Measurements from ENCODE around the gene MVB12B.

Gene MVB12B

GRCh38 chr9:126437701-126438100, 111.1 kb downstream of the MVB12B start:
- no peak overlapping the region for H3K4me3 Mint-ChIP-seq
- no peak overlapping the region for H3K27ac Mint-ChIP-seq
- no peak for ATAC-seq
- H3K4me1 Mint-ChIP-seq: no peaks in the 10 kb centered on the region
- no peaks in the 10 kb centered on the region for H3K9me3 Mint-ChIP-seq
- no peaks in the 10 kb centered on the region for H3K27me3 Mint-ChIP-seq
- no peaks in the 10 kb centered on the region for H3K36me3 Mint-ChIP-seq

DNA sequence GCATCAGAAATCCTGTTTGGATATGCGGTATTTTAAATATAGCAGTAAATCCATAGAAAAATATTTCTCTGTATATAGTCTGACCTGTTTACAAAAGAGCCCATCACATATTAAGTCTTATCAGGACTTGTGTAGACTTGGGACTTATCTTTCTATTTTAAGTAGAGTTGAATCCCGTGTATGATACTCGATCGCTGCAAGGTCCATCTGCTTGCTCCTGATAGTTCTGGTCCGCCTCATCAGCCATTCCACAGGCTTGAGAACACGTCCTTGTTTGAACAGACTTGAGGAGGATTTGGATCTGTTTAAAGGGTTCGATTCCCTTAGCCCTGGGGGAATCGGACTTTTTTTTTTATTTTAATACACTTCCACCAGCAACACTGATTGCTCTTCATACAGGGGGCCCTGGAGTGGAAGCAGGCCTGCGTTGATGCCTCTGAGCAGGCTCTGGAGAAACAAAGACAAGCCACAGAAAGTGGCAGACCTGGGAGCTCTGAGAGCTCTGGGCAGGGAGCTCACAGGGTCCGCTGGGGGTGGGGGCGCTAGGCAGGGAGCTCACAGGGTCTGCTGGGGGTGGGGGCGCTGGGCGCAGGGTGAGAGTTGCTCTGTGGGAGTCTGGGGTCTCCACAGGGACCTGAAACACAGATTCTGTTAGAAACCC, 112.2 kb downstream of the MVB12B start:
- no peak overlapping the region for H3K4me3 Mint-ChIP-seq
- ATAC-seq: no peak
- no peak overlapping the region for H3K27ac Mint-ChIP-seq
- H3K9me3 Mint-ChIP-seq: no peaks in the 10 kb centered on the region
- no peaks in the 10 kb centered on the region for H3K4me1 Mint-ChIP-seq
- H3K36me3 Mint-ChIP-seq: no peaks in the 10 kb centered on the region
- H3K27me3 Mint-ChIP-seq: no peaks in the 10 kb centered on the region

GRCh38 chr9:126439402-126439765, 112.8 kb downstream of the MVB12B start:
- Mint-ChIP-seq H3K4me3 (no peak overlapping the region), H3K4me1 (no peaks in the 10 kb centered on the region), H3K36me3 (no peaks in the 10 kb centered on the region), H3K27me3 (no peaks in the 10 kb centered on the region), H3K9me3 (no peaks in the 10 kb centered on the region), H3K27ac (no peak overlapping the region)
- no peak for ATAC-seq

- no peak overlapping the region for H3K4me3 Mint-ChIP-seq
- no peaks in the 10 kb centered on the region for H3K4me1 Mint-ChIP-seq
- no peaks in the 10 kb centered on the region for H3K36me3 Mint-ChIP-seq
- H3K27ac Mint-ChIP-seq: no peak overlapping the region
- H3K9me3 Mint-ChIP-seq: no peaks in the 10 kb centered on the region
- ATAC-seq: no peak
- H3K27me3 Mint-ChIP-seq: no peaks in the 10 kb centered on the region
Observed at GRCh38 chr9:126439883-126440653, 113.4 kb downstream of the MVB12B start.

DNA sequence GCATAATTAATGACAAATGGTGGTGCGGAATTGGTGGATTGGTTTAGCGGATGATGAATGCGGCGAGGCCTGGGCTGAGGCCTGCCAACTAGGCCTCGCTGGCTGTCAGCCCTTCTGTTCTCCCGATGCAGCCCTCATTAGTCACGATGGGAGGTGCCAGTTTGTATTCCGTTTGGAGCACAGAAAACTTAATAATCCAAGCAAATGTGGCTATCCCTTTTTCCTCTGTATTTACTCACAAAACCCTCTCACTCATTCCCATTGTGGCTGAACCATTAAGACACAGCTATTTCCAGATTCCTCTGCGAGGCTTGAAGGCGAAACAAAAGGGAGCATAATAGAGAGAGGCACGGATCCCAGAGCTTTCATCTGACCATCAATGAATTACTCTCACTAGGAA, 114.3 kb downstream of the MVB12B start:
- Mint-ChIP-seq H3K9me3 (no peaks in the 10 kb centered on the region), H3K4me3 (no peak overlapping the region), H3K27ac (no peak overlapping the region), H3K4me1 (no peaks in the 10 kb centered on the region), H3K36me3 (no peaks in the 10 kb centered on the region), H3K27me3 (no peaks in the 10 kb centered on the region)
- ATAC-seq: no peak

DNA sequence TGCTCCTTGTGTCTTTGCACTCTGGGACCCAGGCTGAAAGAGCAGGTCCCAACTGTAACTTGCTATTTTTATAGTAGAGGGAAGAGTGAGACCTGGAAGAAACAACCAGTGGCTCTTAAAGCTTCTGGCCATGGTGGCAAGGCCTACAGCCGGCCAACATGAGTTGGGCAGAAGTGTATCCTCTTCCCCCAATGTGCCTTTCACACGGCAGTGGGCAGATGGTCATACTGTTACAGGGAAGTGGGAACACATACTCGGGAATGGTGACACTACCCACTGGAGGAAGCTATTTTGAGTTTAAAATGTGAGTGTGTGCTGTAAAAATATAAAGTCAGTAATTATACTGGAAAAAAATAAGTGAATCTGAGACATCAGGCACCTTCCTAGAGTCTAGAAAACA, 116.0 kb downstream of the MVB12B start:
- H3K4me3 Mint-ChIP-seq: no peak overlapping the region
- no peaks in the 10 kb centered on the region for H3K4me1 Mint-ChIP-seq
- H3K27me3 Mint-ChIP-seq: no peaks in the 10 kb centered on the region
- no peak for ATAC-seq
- H3K36me3 Mint-ChIP-seq: no peaks in the 10 kb centered on the region
- H3K9me3 Mint-ChIP-seq: no peaks in the 10 kb centered on the region
- no peak overlapping the region for H3K27ac Mint-ChIP-seq

GRCh38 chr9:126443144-126443543, 116.5 kb downstream of the MVB12B start:
- no peak overlapping the region for H3K4me3 Mint-ChIP-seq
- no peaks in the 10 kb centered on the region for H3K27me3 Mint-ChIP-seq
- H3K4me1 Mint-ChIP-seq: no peaks in the 10 kb centered on the region
- H3K9me3 Mint-ChIP-seq: no peaks in the 10 kb centered on the region
- ATAC-seq: no peak
- H3K27ac Mint-ChIP-seq: no peak overlapping the region
- H3K36me3 Mint-ChIP-seq: no peaks in the 10 kb centered on the region

DNA sequence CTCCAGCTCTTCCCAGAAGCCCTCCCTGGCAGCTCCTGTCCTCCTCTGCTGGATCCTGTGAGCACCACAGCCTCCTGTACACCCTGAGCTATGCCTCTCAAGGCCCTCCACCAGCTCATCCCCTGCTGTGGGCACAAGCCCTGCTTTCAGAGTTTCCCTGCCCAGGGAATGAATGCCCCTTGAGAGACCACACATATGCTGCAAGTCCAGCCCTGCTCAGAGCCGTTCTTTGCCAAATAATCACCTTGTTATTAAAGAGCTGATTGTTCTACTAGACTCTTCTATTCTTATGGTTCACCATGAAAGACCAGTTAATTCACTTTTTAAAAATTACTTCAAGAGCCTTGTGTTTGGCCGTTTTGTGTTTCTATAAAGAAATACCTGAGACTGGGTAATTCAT, 121.5 kb downstream of the MVB12B start:
- no peak for ATAC-seq
- no peaks in the 10 kb centered on the region for H3K27me3 Mint-ChIP-seq
- H3K4me3 Mint-ChIP-seq: no peak overlapping the region
- peak overlapping the region; percentile 23 for H3K27ac Mint-ChIP-seq
- no peaks in the 10 kb centered on the region for H3K36me3 Mint-ChIP-seq
- no peaks in the 10 kb centered on the region for H3K4me1 Mint-ChIP-seq
- no peaks in the 10 kb centered on the region for H3K9me3 Mint-ChIP-seq

- Mint-ChIP-seq H3K4me3 (no peak overlapping the region), H3K27me3 (no peaks in the 10 kb centered on the region), H3K27ac (peak overlapping the region; percentile 23), H3K4me1 (no peaks in the 10 kb centered on the region), H3K36me3 (no peaks in the 10 kb centered on the region), H3K9me3 (no peaks in the 10 kb centered on the region)
- no peak for ATAC-seq
Observed at GRCh38 chr9:126448865-126449577, 122.4 kb downstream of the MVB12B start.

DNA sequence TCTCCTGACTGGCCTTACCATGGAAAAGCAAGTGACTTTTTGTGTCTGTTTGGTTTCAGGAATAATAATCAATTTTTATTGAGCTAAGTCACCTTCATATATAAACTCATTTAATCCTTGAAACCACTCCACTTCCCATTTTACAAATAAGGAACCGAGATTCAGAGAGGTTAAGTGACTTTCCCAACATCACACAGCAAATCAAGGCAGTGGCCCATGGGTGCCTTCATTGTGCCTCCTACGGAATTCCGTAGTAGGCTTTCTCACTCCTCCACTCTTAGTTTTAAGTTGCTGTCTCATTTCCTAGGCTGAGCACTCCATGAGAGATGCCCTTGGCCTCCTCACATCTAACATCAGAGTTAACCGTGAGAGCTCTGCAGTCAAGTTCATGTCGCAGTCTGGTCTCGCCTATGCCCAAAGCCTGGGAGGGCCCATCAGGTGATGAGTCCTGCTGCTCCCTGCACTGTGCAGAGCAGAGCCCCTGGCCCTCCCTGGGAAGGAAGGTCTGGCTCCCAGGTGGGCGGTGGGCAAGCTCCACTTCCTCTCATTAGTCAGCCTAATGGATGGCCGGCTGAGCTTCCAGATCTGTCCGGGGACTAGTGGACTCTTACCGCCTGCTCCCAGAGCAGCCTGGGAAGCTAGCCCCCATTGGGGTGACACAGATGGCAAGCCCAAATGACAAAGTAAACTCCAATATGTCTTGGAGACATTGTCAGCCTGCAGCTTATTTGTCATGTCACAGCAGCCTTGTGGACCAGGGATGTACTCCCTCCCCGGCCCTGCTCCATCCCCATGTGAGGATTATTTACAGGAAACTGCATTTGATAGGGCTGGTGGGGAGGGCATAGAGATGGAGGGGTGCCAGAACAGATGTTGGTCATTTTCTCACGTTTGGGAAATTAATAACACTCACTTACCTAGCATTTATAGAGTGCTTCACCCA, 123.4 kb downstream of the MVB12B start:
- no peaks in the 10 kb centered on the region for H3K27me3 Mint-ChIP-seq
- no peak overlapping the region for H3K4me3 Mint-ChIP-seq
- no peak for ATAC-seq
- no peak overlapping the region for H3K27ac Mint-ChIP-seq
- no peaks in the 10 kb centered on the region for H3K4me1 Mint-ChIP-seq
- no peaks in the 10 kb centered on the region for H3K36me3 Mint-ChIP-seq
- no peaks in the 10 kb centered on the region for H3K9me3 Mint-ChIP-seq

GRCh38 chr9:126450668-126451205, 124.1 kb downstream of the MVB12B start:
- no peaks in the 10 kb centered on the region for H3K27me3 Mint-ChIP-seq

DNA sequence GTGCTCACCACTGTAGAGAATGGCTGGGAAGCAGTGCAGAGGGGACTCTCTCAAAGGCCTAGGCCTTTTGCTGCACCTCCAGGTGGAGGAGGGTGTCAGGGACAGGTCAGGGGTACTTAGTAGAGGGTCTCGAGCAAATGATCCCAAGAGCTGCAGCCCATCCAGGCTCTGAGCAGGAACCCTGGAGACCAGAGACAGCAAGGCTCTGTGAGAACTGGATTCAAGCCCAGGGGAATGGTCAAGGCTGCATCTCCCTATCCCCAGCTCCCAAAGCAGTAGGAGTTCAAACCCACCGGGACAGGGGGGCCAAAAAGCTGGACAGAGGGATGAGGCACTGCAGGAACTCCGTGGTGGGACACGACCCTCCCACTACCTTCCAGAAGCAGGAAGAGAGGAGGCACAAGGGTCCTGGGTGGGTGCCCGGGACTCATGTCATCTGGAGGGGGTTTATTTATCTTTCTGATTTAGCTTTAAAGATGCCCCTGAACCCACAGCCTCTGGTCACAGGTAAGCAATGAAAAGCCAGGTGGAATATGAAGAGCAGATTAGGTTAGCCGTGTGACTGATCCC, 124.8 kb downstream of the MVB12B start:
- no peaks in the 10 kb centered on the region for H3K4me1 Mint-ChIP-seq
- no peak overlapping the region for H3K4me3 Mint-ChIP-seq
- ATAC-seq: no peak
- H3K9me3 Mint-ChIP-seq: no peaks in the 10 kb centered on the region
- no peaks in the 10 kb centered on the region for H3K27me3 Mint-ChIP-seq
- H3K27ac Mint-ChIP-seq: no peak overlapping the region
- no peaks in the 10 kb centered on the region for H3K36me3 Mint-ChIP-seq

More at GRCh38 chr9:126450668-126451205, 124.1 kb downstream of the MVB12B start:
- no peak for ATAC-seq
- H3K27ac Mint-ChIP-seq: no peak overlapping the region
- no peak overlapping the region for H3K4me3 Mint-ChIP-seq
- H3K4me1 Mint-ChIP-seq: no peaks in the 10 kb centered on the region
- H3K9me3 Mint-ChIP-seq: no peaks in the 10 kb centered on the region
- H3K36me3 Mint-ChIP-seq: no peaks in the 10 kb centered on the region

DNA sequence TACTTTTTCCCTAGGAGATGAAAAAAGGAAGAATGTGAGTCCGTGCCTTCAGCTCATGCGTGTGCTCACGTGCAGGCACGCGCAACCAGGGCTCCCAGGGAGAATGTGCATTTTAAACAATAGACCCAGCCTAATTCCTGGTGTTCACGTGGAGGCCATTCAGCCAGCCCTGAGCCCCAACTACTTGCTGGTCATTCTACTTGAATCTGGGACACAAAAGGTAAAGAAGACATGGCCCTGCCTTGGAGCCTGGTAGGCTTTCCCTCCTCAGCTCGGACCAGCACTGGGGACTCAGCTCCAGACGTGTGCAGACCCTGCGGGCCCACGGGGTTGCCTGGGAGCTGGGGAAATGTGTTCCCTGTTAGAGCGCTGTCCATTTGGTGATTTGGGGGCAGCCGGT, 125.5 kb downstream of the MVB12B start:
- no peak for ATAC-seq
- no peaks in the 10 kb centered on the region for H3K9me3 Mint-ChIP-seq
- no peak overlapping the region for H3K27ac Mint-ChIP-seq
- H3K4me1 Mint-ChIP-seq: no peaks in the 10 kb centered on the region
- H3K27me3 Mint-ChIP-seq: no peaks in the 10 kb centered on the region
- no peak overlapping the region for H3K4me3 Mint-ChIP-seq
- no peaks in the 10 kb centered on the region for H3K36me3 Mint-ChIP-seq

DNA sequence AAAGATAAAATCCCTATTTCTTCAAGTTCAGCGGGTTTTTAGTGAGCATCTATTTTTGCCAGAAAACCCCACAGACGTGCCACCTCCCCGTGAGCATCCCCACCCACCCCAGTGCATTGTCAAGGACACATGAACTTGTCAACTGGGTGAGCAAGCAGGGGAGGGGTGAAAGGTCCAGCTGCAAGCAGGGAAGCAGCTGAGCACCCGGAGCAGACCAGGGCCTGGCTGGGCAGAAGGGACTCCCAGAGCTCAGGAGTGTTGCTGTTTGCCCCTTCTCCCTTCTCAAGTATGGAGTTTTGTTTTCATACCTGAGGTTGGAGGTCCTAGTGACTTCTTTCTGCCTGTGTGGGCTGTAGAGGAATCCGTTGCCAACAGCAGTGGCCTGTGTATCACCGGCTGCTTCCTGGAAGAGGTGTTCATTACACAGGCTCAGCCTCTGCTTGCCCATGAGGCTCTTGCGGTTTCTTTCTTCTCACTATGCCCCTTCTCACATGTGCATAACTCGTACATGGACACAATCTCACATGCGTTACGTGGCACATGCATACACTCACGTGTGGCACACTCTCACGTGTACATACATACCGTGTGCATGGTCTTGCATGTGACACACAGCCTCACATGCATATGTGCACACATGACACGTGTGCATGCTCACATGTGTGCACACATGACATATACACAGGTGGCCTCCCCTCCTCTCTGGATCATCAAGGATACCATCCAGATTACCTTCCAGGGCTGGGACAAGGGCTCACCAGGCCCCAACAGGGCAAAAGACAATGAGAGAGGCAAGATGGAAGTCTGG, 126.7 kb downstream of the MVB12B start:
- Mint-ChIP-seq H3K27ac (no peak overlapping the region), H3K36me3 (no peaks in the 10 kb centered on the region)
- no peak for ATAC-seq

More for the DNA sequence above, 126.7 kb downstream of the MVB12B start:
- Mint-ChIP-seq H3K4me1 (no peaks in the 10 kb centered on the region), H3K27me3 (no peaks in the 10 kb centered on the region), H3K4me3 (no peak overlapping the region), H3K9me3 (no peaks in the 10 kb centered on the region)
